SKM-1 treated with dmso at 0.1 percent for 144 hours (cell line): ENCODE results near the gene PPP2R5D.
"Not testable (repeated sequence)": the region's sequence is repeated elsewhere in the genome, so short reads cannot be mapped to it uniquely, and the experiment has no call there.

Experiments used
- DNase-seq: peaks from one replicate; lab custom pipeline; 2025; ENCODE audit not compliant: unreplicated experiment; lab: John Stamatoyannopoulos, UW

Gene PPP2R5D

DNA sequence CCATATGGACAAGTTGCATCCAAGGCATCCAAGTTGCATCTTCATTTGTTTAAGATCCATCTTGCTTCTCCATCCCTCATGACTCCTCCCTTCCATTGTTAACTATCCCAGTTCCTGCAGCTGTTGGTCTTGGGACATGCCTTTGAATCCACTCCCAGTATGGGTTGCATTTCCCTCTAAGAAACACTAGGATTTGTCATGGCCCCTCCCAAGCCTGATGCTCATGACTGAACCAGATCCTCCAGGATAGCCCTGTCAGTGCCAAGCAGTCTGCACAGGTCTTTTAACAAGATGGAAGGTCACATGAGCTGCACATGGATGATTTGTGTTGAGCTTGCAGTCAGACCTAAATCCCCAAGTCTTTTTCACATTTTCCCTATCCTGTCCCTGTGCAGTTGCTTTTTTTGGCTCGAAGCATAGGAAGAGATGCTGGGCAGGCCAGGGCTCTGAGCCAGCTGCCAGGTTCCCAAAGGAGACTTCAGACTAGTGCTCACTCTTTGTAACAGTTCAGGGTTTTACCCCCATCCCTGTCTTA is 4.2 kb downstream of the PPP2R5D start:
- no peak for DNase-seq

DNA sequence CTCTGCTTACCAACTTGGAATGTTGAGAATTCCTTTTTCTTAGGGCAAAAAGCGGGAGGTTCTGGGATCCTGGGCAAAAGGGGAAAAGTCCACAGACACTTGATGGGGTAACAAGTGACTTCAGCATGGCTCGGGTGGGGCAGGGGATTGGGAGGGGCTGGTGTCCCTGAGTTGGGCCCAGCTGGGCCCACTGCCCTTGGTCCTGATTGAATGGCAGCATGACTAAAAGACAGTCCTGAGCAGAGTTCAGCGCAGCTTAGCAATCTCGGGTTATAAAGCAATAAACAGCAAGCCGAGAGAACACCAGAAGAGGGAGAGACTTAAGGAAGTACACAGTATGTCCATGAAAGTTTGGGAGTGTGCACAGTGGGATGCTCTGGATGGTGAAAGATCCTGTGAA is 5.6 kb downstream of the PPP2R5D start:
- DNase-seq = no peak

GRCh38 chr6:42993445-42993844 is 9.1 kb downstream of the PPP2R5D start:
- no peak for DNase-seq

- DNase-seq = no peak
These were observed 12.1 kb downstream of the PPP2R5D start for GRCh38 chr6:42996513-42996912.

- DNase-seq = not testable (repeated sequence)
These were observed 13.8 kb downstream of the PPP2R5D start for GRCh38 chr6:42998205-42998604.

DNA sequence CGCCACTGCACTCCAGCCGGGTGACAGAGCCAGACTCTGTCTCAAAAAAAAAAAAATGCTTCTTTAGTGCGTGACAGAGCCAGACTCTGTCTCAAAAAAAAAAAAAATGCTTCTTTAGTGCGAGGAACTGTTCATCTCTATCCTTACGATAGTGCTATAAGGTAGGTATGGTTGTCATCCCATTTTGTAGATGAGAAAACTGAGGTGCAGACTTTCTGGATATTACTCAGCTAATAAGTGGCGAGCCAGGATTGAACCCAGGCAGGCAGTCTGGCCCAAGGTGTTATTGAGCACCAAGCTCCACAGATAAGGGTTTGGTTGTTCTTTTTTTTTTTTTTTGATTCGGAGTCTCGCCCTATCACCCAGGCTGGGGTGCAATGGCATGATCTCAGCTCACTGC is 17.5 kb downstream of the PPP2R5D start:
- no peak for DNase-seq

GRCh38 chr6:43005844-43006243 is 21.5 kb downstream of the PPP2R5D start:
- no peak for DNase-seq

DNA sequence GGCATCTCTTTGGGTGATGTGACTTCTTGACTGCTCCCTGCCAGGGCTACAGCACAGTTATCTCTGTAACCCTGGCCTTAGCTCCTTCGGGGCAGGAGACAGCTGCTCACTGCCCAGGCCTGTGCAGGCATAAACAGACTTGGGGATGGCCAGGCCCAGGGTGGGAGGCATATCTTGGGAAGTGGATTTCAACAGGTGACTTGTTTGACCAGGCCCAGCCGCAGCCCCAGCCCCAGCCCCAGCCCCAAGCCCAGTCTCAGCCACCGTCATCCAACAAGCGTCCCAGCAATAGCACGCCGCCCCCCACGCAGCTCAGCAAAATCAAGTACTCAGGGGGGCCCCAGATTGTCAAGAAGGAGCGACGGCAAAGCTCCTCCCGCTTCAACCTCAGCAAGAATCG is 21.9 kb downstream of the PPP2R5D start:
- DNase-seq = no peak

- no peak for DNase-seq
These were observed 22.8 kb downstream of the PPP2R5D start for GRCh38 chr6:43007126-43007525.

DNA sequence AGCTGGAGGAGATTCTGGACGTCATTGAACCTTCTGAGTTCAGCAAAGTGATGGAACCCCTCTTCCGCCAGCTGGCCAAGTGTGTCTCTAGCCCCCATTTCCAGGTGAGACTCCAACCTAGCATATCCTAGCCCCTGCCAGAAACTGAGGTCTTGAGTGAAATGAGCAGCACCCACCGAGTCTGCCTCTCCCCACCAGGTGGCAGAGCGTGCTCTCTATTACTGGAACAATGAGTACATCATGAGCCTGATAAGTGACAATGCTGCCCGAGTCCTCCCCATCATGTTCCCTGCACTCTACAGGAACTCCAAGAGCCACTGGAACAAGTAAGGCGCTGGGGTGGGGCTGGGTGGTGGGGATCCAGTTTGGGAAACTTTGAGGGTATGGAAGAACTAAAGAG is 24.8 kb downstream of the PPP2R5D start:
- DNase-seq = peak; percentile 3

DNA sequence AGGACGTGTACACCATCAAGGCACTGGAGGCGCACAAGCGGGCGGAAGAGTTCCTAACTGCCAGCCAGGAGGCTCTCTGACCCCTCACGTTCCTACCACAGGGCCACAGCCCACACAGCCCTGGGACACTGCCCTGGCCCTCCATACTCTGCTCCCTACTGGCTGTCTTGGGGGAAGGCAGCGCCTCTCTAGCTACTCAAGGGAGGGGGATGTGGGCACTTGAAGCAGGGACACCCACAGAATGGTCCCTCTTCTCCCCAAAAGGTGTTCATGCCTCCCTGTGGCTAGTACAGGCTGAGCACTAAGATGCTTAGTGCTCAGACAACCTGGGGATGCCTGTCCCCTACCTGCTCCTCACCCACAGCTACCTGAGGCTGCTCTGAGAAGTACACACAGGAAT is 26.8 kb downstream of the PPP2R5D start:
- DNase-seq = no peak

- DNase-seq = no peak
These were observed 28.0 kb downstream of the PPP2R5D start for GRCh38 chr6:43012364-43012763.

- DNase-seq = peak; percentile 59
These were observed 28.9 kb downstream of the PPP2R5D start for GRCh38 chr6:43013097-43013842.

DNA sequence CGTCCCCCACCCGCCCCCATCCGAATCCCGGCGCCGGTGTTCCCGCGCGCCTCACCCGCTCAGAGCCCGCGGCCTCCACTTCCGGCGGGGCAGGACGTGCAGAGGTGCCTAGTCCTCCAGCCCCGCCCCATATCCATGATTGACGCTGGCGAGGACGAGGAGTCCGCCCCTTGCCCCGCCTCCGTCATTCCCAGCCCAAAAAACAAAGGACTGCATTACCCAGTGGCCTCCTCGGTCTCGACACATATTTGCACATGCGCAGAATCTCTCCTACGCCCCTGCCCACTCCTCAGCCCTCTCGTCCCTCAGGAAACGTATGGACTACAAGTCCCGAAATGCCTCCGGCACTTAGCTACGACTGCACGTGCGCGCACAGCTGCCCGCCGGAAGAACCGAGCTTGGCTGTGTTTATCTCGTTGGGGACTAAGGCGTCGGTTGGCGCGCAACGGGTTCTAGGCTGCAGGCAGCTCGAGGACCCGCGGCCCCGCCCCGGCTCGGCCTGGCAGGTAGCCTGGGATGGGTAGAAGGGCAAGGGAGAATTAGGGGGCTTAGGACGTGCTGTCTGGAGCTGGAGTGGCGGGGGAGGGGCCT is 29.6 kb downstream of the PPP2R5D start, which contains the start of the genes KLHDC3 and MEA1:
Gene KLHDC3 (plus strand): TSS at position 407 of the 591 bp plus-strand sequence. CDS start 2,944 bp downstream, outside the sequence.
Gene MEA1 (minus strand): TSS at position 104 of the 591 bp plus-strand sequence. CDS start 133 bp downstream, outside the sequence.
- DNase-seq = peak; percentile 100

- DNase-seq = no peak
These were observed 30.1 kb downstream of the PPP2R5D start for GRCh38 chr6:43014434-43014909.

DNA sequence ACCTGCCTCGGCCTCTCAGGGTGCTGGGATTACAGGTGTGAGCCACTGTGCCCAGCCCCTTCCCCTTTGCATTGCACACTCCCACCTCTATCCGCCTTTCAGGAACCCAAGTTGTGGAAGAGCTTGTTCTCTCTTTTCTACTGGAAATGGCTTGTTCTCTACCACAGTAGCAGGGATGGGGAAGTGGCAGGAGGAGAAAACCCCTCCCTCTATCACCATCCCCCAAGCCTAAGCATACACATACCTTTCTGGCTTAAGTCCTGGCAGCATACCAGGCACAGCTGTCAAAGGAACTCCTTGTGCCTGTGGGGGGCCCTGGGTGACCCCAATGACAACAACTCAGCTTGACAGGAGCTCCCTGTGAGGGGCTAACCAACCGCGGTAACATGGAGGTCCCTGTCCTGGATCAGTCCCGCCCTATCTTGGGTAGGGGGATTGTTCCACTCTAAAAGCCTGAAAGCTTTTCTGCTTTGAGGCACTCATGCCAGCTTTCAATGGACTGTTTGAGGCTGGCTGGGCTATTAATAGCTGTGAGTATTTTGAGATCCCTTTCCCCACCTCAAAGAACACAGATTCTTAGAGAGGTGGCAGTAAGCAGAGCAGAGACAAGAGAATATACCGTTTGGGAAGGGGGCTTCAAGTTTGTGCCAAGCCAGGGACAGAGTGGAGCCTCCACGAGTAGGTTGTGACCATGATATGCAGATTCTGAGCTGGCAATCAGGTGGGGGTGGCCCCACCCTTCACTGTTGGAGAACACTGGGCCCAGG is 32.0 kb downstream of the PPP2R5D start:
- DNase-seq = no peak

- no peak for DNase-seq
These were observed 32.6 kb downstream of the PPP2R5D start for GRCh38 chr6:43016943-43017334.

- no peak for DNase-seq
These were observed 34.8 kb downstream of the PPP2R5D start for GRCh38 chr6:43019152-43019551.

GRCh38 chr6:43020052-43020705 is 35.8 kb downstream of the PPP2R5D start:
- DNase-seq = no peak

GRCh38 chr6:43020847-43021246 is 36.5 kb downstream of the PPP2R5D start:
- no peak for DNase-seq
